SIG-M5 treated with dmso at 0.1 percent for 504 hours (cell line): Measurements from ENCODE around the gene HSD11B2.

Experiments used
- DNase-seq: peaks from one replicate; lab custom pipeline; 2025; ENCODE audit not compliant: unreplicated experiment; lab: John Stamatoyannopoulos, UW

Gene HSD11B2

DNA sequence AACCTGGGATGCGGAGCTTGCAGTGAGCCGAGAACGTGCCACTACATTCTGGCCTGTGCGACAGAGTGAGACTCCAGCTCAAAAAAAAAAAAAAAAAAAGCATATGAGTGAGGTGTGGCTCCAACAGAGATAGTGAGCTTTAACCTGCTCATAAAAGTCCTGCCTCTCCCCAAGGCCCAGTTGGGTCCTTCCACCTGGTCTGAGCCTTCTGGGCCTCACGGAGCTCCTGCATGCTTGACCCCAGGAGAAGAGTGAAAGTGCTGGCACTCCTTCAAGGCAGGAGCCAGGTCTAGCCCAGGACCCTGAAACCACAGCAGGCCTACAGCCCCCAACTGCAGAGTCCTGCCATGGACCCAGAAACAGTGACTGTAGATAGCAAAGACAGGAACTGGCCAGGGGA, 17.7 kb downstream of the HSD11B2 start:
- DNase-seq = no peak

- no peak for DNase-seq
Measured at GRCh38 chr16:67449336-67449735, 18.4 kb downstream of the HSD11B2 start.

DNA sequence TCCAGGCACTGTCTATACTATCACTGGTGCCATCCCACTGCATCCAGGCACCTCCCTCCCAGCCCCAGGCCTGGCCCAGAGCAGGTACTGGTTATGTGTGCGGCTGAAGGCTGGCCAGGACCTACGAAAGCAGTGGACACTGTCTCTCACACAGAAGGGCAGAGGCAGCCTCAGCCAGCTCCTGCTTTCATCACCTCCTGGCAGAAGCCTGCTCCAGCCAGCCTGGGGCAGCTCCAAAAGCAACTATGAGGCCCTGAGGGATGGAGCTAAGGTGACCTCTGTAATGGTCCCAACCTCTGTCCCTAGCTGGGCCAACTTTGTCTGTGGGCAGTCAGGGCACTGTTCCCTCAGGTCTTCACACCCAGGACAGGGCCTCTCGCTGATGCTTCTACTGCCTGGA, 18.8 kb downstream of the HSD11B2 start:
- DNase-seq = no peak

- no peak for DNase-seq
Measured at GRCh38 chr16:67451061-67451703, 20.3 kb downstream of the HSD11B2 start.

- DNase-seq = no peak
Measured at GRCh38 chr16:67451704-67452435, 20.9 kb downstream of the HSD11B2 start.

DNA sequence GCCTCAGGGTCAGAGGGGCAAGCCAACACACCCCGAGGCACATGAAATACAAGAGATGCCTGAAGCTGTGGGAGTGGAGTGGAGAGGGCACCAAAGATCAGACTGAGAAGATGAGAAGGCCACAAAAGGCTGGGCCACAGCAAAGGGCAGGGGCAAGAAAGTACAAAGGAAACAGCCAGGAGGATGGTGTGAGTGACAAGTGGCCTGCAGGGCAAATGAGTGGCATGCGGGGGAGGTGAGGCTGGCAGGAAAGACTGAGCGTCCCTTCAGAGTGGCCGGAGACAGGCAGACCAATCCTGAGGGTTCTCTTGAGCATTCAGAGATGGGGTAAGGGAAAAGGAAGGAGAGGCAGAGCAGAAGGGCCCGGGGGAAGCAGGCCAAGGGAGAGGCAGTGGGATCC, 23.2 kb downstream of the HSD11B2 start:
- DNase-seq = no peak

DNA sequence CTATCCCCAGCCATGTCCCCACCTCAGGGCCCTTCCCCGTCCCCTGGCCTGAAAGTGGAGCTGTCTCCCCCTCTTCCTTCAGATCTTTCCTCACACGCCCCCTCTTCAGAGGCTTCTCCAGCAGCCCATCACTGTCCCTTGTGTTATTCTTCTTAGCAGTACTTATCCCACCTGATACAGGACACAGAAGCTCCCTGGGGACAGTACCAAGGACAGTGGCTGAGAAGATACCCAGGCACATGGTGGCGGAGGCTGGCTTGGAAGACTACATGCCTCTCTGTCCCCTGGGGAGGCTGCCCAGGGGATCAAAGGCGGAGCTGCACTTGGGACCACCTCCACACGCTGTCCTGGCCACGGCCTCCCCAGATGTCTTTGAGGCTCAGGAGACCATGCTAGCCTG, 23.9 kb downstream of the HSD11B2 start:
- no peak for DNase-seq

DNA sequence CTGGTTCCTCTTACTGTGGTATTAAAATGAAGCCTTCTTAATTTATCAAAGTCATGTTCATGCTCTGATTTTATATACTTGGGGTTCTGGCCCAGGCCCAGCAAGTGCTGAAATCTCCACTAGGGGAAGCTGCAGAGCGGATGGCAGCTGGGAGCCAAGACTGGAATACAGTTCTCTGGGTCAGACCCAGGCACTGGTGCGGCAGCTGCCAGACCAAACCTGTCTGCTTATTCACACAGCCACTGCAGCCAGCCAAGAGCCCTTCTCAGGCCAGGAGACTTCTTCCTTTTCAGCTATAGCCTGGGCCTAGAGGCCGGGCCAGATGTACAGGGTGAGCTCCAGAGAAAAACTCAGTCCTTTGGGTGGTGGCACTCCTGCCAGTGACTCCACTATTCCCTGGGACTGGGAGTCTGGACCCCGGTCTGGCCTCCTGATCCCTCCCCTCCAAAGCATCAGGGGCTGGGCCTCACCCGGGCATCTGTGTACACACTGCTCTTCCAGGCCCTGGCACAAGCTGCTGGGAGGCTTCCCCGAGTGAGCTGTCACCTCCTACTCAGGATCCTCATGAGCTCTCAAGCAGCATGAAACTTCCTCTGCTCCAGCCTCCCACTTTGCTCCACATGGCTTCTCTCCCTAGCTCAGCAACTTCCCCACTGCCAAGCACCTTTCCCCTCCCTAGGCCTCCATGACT, 25.6 kb downstream of the HSD11B2 start:
- DNase-seq = no peak

DNA sequence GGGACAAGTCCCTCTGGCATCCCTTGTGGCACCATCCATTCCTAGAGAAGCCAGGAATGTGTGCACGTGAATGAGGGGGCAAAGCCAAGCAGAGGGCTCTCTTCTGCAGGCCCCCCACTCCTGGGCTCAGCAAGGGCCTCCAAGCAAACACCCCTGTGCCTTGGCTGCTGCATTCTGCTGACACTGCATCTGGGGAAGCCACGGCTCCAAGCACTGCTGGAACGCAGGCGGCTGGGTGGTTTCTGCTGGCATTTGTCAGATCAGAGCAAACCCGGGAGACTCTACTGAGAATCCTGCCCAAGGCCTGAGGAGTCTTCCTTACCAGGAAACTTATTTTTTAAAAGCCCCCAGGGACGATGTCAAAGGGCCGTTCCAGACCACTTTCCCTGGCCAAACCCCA, 26.7 kb downstream of the HSD11B2 start:
- no peak for DNase-seq

DNA sequence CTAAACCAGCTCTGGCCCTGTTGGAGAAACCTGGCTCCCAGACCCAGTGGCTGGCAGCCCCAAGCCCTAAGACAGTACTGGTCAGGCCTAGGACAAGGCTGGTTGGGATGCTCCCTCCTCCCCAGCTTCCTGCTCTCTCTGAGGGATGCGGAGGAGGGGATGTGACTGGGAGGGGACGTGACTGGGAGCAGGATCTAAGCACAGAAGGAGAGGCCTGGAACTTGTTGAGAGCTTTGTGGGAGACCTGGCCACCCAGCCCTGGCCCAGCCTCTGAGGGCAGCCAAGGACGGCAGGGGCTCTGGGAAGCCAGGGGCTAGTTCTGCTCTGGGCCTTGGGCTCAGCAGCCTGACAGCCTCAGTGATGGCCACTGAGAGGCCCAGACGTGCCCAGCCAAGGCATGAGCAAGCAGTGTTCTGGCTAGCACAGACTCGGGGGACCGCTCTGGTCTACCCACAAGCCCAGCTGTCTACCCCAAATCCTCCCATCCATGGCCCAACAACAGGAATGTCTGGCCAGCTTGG, 27.3 kb downstream of the HSD11B2 start:
- no peak for DNase-seq

DNA sequence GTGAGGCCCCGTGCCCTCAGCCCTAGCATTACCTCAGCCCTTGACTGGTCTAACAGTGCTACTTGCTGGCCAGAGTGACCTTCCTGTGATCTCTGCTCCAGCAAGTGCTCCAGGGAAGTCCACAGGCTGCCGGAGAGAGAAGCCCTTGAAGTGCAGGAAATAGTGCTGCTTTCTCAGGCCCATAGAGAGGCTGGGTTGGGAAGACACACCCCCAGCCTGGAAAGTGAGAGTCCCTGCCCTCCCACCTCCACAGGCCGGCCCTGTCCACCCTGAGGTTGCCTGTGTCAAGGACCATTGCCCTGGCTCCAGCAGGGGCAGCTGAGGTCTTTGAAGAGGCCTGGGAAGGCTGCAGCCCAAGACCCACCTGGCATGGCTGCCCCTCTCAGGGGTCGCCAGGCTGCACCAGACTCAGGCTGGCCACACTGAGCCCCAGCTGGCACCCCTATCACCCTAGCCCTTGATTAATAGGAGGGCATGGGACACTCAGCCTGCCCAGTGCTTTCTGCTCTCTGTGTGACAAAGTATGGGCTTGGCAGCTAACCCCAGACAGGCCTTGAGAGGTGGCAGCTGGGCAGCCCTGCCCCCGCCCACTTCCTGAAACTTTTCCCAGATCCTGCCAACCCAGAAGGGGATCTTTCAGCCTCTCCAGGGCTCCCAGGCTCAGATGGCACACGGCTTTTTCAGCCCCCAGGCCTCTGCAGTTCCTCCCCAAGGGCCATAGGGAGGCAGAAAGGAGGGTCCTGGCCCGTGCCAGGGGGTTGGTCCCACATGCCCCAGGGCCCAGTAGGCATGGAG, 28.3 kb downstream of the HSD11B2 start:
- DNase-seq = no peak

DNA sequence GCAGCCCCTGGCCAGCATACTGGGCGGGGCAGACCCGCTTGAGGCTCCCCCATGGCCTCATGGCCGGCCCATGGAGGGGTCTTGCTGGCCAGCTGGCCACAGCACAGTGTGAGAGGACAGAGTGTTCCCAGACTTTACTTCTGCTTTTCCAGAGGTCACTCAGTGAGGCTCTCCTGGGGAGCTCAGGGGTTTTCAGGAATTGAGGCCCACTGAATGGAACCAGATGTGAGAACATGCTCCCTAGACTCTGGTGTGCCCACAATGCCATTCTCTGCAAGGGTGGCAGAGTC, 28.9 kb downstream of the HSD11B2 start:
- no peak for DNase-seq

GRCh38 chr16:67460168-67460567, 29.2 kb downstream of the HSD11B2 start:
- DNase-seq = no peak

DNA sequence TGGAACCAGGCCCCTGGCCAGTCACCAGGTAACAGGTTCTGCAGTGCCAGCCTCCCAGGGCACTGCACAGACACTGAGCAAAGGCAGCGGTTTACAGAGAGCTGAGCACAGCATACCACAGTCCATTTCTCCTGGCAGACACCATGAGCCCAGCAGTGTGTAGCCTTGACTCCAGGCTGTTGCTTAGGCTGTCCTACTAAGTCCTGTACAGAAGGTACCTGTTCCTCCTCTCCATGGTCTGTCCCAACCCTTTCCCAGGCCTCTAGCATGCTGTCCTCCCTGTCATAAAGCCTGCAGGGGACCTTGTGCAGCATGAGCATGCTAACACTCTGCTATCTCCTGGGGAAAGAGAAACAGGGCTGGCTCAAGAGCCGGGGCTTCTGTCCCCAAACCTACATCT, 30.0 kb downstream of the HSD11B2 start:
- DNase-seq = no peak

DNA sequence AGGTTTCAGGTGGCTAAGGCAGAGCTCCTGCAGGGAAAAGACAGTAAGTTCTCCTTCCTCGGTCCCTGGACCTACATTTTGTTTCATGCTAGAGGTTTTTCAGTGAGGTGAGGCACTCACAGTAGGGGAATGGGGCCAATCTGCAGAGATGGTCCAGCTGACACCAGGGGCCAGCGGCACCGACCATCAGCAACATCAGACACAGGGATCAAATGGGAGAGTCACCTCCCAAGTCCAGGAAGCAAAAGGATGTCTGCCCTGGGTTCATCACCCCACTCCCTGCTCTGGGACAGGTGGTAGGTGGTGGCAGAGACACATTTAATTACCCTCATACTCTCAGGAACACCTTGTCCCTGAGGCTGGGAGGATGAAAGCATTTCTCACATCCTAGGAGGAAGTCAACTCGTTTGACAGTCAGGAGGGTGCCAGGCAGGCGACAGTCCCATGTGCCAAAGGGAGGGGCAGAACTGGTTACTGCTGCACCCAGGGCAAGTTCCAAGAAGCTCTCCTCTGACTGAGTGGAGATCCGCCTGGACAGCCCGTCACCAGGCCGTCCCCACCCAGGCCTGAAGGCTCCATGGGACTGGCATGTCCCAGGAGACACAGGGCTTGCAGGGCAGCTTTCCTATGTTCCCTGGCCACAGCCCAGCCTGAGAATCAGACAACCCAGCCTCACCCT, 30.8 kb downstream of the HSD11B2 start:
- no peak for DNase-seq

GRCh38 chr16:67462279-67462655, 31.3 kb downstream of the HSD11B2 start:
- DNase-seq = no peak

DNA sequence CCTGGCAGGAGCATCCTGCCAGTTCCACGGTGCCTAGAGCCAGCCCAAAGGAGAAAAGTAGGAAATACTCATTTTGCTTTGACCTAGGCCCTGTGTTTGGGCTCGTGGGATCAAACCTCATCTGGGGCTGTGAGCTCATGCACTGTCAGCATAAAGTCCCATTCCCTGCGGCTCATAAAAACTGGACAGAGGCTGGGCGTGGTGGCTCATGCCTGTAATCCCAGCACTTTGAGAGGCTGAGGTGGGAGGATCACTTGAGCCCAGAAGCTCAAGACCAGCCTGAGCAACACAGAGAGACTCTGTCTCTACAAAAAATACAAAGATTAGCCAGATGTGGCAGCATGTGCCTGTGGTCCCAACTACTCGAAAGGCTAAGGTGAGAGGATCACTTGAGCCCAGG, 32.1 kb downstream of the HSD11B2 start:
- no peak for DNase-seq

GRCh38 chr16:67463691-67464090, 32.8 kb downstream of the HSD11B2 start:
- no peak for DNase-seq

DNA sequence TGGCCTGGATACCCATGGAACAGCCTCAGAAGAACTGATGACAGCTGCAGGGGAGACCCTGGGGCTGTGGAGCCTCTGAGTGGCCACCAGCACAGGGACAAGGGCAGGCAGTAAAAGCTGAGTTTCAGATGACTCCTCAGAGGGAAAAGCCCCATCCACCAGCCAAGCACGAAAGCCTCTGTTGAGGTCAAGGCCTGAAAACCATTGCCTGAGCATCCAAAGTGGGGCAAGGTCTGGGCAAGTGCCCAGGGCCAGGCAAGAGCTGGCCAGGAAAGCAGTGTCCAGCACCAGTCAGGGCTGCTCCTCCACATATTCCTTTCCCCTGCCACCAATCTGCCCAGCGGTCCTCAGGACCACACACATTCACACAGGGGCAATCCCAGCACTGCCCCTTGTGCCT, 33.6 kb downstream of the HSD11B2 start:
- no peak for DNase-seq

- no peak for DNase-seq
Measured at GRCh38 chr16:67466581-67466980, 35.7 kb downstream of the HSD11B2 start.

- DNase-seq = no peak
Measured at GRCh38 chr16:67468731-67469130, 37.8 kb downstream of the HSD11B2 start.
